OCI-LY3 (cell line): ENCODE measurements around the gene SLC25A6.

Experiments
- H2AFZ ChIP-seq: fragments of 200-600, 300-600 bp; shearing (Covaris generic); 2 replicates; pipeline ENCODE4 v1.6.0; 2014; ENCODE audit warnings: antibody characterized with exemption, low read depth, low read length
- H3K27ac ChIP-seq: fragments of 200-600, 300-600 bp; sonication (generic); 2 replicates; pipeline ENCODE4 v1.5.1; 2014; ENCODE audit warnings: mild to moderate bottlenecking, low read length, moderate library complexity, mixed read lengths
- H3K27me3 ChIP-seq: fragments of 200-600, 300-600 bp; sonication (generic); 2 replicates; pipeline ENCODE4 v1.6.1; 2014; ENCODE audit warnings: low read depth, low read length, mixed read lengths
- H3K36me3 ChIP-seq: fragments of 200-600, 300-600 bp; sonication (generic); replicated peaks from 2 replicates; pipeline ENCODE3; 2014; ENCODE audit warnings: low read depth, low read length, mixed read lengths
- H3K4me1 ChIP-seq: fragments of 300-600, 200-600 bp; sonication (generic); 2 replicates; pipeline ENCODE4 v1.6.1; 2014; ENCODE audit warnings: low read length, mixed read lengths
- H3K4me2 ChIP-seq: fragments of 200-600, 300-600 bp; sonication (generic); 2 replicates; pipeline ENCODE4 v1.6.1; 2014; ENCODE audit warnings: low read length, mixed read lengths
- H3K4me3 ChIP-seq: fragments of 300-600, 200-600 bp; sonication (generic); 2 replicates; pipeline ENCODE4 v1.5.1; 2014; ENCODE audit warnings: antibody characterized with exemption, mild to moderate bottlenecking, low read length, moderate library complexity
- H3K79me2 ChIP-seq: fragments of 300-600, 200-600 bp; shearing (Covaris generic); 2 replicates; pipeline ENCODE4 v1.6.1; 2014; ENCODE audit warnings: mild to moderate bottlenecking, low read length, mixed read lengths
- H3K9ac ChIP-seq: fragments of 300-600, 200-600 bp; shearing (Covaris generic); 2 replicates; pipeline ENCODE4 v1.6.0; 2014; ENCODE audit warnings: mild to moderate bottlenecking, low read length, moderate library complexity
- H3K9me3 ChIP-seq: fragments of 200-600, 300-600 bp; shearing (Covaris generic); 2 replicates; pipeline ENCODE4 v1.6.1; 2014; ENCODE audit warnings: low read length, mixed read lengths; ENCODE audit not compliant: insufficient read depth
- H4K20me1 ChIP-seq: fragments of 200-600, 300-600 bp; sonication (generic); 2 replicates; pipeline ENCODE4 v1.6.1; 2016; ENCODE audit warnings: low read length, mixed read lengths; ENCODE audit not compliant: insufficient read depth
- CTCF ChIP-seq: fragments of 200-600, 300-600 bp; sonication (generic); IDR thresholded peaks from 2 replicates; pipeline ENCODE4 v1.5.1; 2014; ENCODE audit warnings: antibody characterized with exemption, low read length, low read depth
- EZH2phosphoT487 ChIP-seq: fragments of 200-600 bp; shearing (Covaris generic); IDR thresholded peaks from 2 replicates; pipeline ENCODE4 v1.6.1; 2018; ENCODE audit warnings: antibody characterized with exemption, mixed run types, low read depth

The SLC25A6 gene

GRCh38 chrX:1391370-1391706 is 575 bp downstream of the SLC25A6 start:
- Histone ChIP-seq H3K79me2 (peaks cover 94% of the 10 kb centered on the region), H3K36me3 (peaks cover 66% of the 10 kb centered on the region), H2AFZ (no peak overlapping the region), H3K4me1 (peaks cover 17% of the 10 kb centered on the region), H3K9ac (peak overlapping the region; percentile 98), H3K9me3 (no peaks in the 10 kb centered on the region), H3K4me2 (peak overlapping the region; percentile 91), H3K27me3 (no peaks in the 10 kb centered on the region), H3K4me3 (peak overlapping the region; percentile 92), H3K27ac (peak overlapping the region; percentile 91), H4K20me1 (peaks cover 60% of the 10 kb centered on the region)
- TF ChIP-seq CTCF (no peak), EZH2phosphoT487 (no peak)

GRCh38 chrX:1390621-1391369 is 1.1 kb downstream of the SLC25A6 start:
- Histone ChIP-seq H3K4me3 (peak overlapping the region; percentile 92), H3K27ac (peak overlapping the region; percentile 91), H3K4me1 (peaks cover 17% of the 10 kb centered on the region), H4K20me1 (peaks cover 58% of the 10 kb centered on the region), H3K79me2 (peaks cover 88% of the 10 kb centered on the region), H3K27me3 (no peaks in the 10 kb centered on the region), H3K4me2 (peak overlapping the region; percentile 91), H3K9me3 (no peaks in the 10 kb centered on the region), H3K9ac (peak overlapping the region; percentile 98), H2AFZ (no peak overlapping the region), H3K36me3 (peaks cover 66% of the 10 kb centered on the region)
- TF ChIP-seq EZH2phosphoT487: no peak
- TF ChIP-seq CTCF: no peak

- peaks cover 80% of the 10 kb centered on the region for H3K79me2 ChIP-seq
- H3K9ac ChIP-seq: no peak overlapping the region
- peaks cover 55% of the 10 kb centered on the region for H4K20me1 ChIP-seq
- H3K9me3 ChIP-seq: no peaks in the 10 kb centered on the region
- H3K4me1 ChIP-seq: peaks cover 17% of the 10 kb centered on the region
- no peaks in the 10 kb centered on the region for H3K27me3 ChIP-seq
- H3K4me3 ChIP-seq: no peak overlapping the region
- H3K4me2 ChIP-seq: no peak overlapping the region
- TF ChIP-seq EZH2phosphoT487 (no peak), CTCF (no peak)
- no peak overlapping the region for H2AFZ ChIP-seq
- peaks cover 66% of the 10 kb centered on the region for H3K36me3 ChIP-seq
- no peak overlapping the region for H3K27ac ChIP-seq
These were observed 2.0 kb downstream of the SLC25A6 start for GRCh38 chrX:1389993-1390285.

- peaks cover 15% of the 10 kb centered on the region for H3K4me1 ChIP-seq
- H2AFZ ChIP-seq: no peak overlapping the region
- TF ChIP-seq EZH2phosphoT487 (no peak), CTCF (no peak)
- H3K27me3 ChIP-seq: no peaks in the 10 kb centered on the region
- peaks cover 52% of the 10 kb centered on the region for H4K20me1 ChIP-seq
- H3K79me2 ChIP-seq: peaks cover 74% of the 10 kb centered on the region
- no peak overlapping the region for H3K4me2 ChIP-seq
- no peak overlapping the region for H3K9ac ChIP-seq
- no peak overlapping the region for H3K4me3 ChIP-seq
- peaks cover 65% of the 10 kb centered on the region for H3K36me3 ChIP-seq
- no peaks in the 10 kb centered on the region for H3K9me3 ChIP-seq
- H3K27ac ChIP-seq: no peak overlapping the region
These were observed 2.5 kb downstream of the SLC25A6 start for GRCh38 chrX:1389181-1389992.
